ACC112 (cell line): ENCODE results near the gene TEAD2.

ENCODE experiments used
- H2AFZ ChIP-seq: fragments of 200-600 bp; sonication (generic); one replicate; pipeline ENCODE4 v1.6.0; 2017; ENCODE audit warnings: antibody characterized with exemption, low read length; ENCODE audit not compliant: unreplicated experiment
- H3K27ac ChIP-seq: fragments of 200-600 bp; sonication (generic); 2 replicates; pipeline ENCODE4 v1.5.1; 2014; ENCODE audit warnings: low read depth, mild to moderate bottlenecking, antibody characterized with exemption, low read length, moderate library complexity
- H3K27me3 ChIP-seq: fragments of 200-600 bp; sonication (generic); 2 replicates; pipeline ENCODE4 v1.6.1; 2014; ENCODE audit warnings: mild to moderate bottlenecking, antibody characterized with exemption, low read length, moderate library complexity, mixed read lengths; ENCODE audit not compliant: insufficient read depth
- H3K36me3 ChIP-seq: fragments of 200-600 bp; sonication (generic); 2 replicates; pipeline ENCODE4 v1.6.1; 2016; ENCODE audit warnings: mild to moderate bottlenecking, antibody characterized with exemption, low read length, moderate library complexity, mixed read lengths; ENCODE audit not compliant: insufficient read depth
- H3K4me1 ChIP-seq: fragments of 200-600 bp; sonication (generic); one replicate; pipeline ENCODE4 v1.6.1; 2016; ENCODE audit warnings: low read length, mixed read lengths; ENCODE audit not compliant: insufficient read depth, unreplicated experiment, control insufficient read depth
- H3K4me3 ChIP-seq: fragments of 200-600 bp; sonication (generic); 2 replicates; pipeline ENCODE4 v1.5.1; 2014; ENCODE audit warnings: mild to moderate bottlenecking, low read depth, low read length
- H3K79me2 ChIP-seq: fragments of 200-600 bp; sonication (generic); one replicate; pipeline ENCODE4 v1.6.0; 2016; ENCODE audit warnings: low read length; ENCODE audit not compliant: control insufficient read depth, unreplicated experiment, insufficient read depth

Gene TEAD2

DNA sequence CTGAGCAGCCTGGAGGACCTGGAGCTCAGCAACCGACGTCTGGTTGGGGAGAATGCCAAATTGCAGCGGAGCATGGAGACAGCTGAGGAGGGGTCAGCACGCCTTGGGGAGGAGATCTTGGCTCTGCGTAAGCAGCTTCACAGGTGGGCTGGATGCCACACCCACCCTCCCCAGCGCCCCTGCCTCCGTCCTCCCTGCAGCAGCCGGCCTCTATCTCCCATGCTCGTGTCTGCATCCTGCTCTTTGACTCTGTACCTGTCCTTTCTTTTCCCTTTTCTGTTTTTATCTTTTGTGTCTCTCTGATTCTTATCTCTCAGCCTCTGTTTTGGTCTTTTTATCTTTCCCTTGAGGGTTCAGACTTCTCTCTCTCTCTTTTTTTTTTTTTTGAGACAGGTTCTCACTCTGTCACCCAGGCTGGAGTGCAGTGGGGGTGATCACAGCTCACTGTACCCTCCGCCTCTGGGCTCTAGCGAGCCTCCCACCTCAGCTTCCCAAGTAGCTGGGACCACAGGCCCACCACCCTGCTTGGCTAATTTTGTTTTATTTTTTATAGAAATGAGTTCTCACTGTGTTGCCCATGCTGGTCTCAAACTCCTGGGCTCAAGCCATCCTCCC, 35.9 kb upstream of the TEAD2 start:
- H3K4me1 ChIP-seq: no peaks in the 10 kb centered on the region
- H3K27me3 ChIP-seq: no peaks in the 10 kb centered on the region
- H3K79me2 ChIP-seq: no peaks in the 10 kb centered on the region
- H3K36me3 ChIP-seq: no peaks in the 10 kb centered on the region
- H2AFZ ChIP-seq: no peak overlapping the region
- no peak overlapping the region for H3K4me3 ChIP-seq
- H3K27ac ChIP-seq: no peak overlapping the region

GRCh38 chr19:49396738-49397505, 34.7 kb upstream of the TEAD2 start:
- Histone ChIP-seq H3K27ac (no peak overlapping the region), H3K27me3 (no peaks in the 10 kb centered on the region), H3K79me2 (no peaks in the 10 kb centered on the region), H3K4me1 (no peaks in the 10 kb centered on the region), H2AFZ (no peak overlapping the region), H3K4me3 (no peak overlapping the region), H3K36me3 (no peaks in the 10 kb centered on the region)

DNA sequence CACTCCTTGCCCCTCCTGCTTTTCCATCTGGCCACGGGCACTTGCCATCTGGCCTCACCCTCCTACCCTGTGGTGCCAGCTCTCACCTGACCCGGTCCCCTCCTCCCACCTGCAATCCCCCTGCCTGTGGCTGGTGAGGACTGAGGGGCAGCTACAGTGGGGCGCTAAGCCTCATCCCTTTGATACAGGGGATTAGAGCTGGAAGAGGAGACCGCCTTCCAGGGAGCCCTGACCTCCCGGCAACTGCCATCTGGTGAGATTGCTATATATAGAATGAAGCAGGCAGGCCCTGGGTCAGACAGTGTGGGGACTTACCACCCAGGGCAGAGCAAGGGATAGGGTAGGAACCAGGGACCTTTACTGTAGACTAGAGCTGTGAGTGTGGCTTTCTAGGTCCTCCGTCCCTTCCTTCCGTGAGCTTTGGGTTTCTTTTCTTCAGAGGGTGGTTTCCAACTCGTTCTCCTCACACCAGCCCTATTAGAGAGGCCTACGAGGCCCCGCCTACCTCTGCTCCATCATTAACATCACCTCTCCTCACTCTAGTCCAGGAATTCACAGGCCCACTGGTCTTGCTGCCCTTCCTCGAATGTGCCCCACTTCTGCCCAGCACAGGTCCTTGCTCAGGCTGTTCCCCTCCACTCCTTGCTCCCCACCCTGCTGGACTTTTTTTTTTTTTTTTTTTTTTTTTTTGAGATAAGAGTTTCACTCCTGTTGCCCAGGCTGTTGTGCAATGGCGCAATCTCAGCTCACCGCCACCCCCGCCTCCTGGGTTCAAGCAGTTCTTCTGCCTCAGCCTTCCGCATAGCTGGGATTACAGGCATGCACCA, 33.6 kb upstream of the TEAD2 start:
- Histone ChIP-seq H3K36me3 (no peaks in the 10 kb centered on the region), H3K27me3 (no peaks in the 10 kb centered on the region), H2AFZ (no peak overlapping the region)

GRCh38 chr19:49393881-49394280, 31.7 kb upstream of the TEAD2 start:
- Histone ChIP-seq H3K79me2 (no peaks in the 10 kb centered on the region), H3K27ac (no peak overlapping the region), H3K27me3 (no peaks in the 10 kb centered on the region), H3K4me3 (no peak overlapping the region), H2AFZ (no peak overlapping the region), H3K4me1 (no peaks in the 10 kb centered on the region), H3K36me3 (no peaks in the 10 kb centered on the region)

More for the DNA sequence above, 33.6 kb upstream of the TEAD2 start:
- Histone ChIP-seq H3K27ac (no peak overlapping the region), H3K79me2 (no peaks in the 10 kb centered on the region), H3K4me1 (no peaks in the 10 kb centered on the region), H3K4me3 (no peak overlapping the region)

GRCh38 chr19:49391581-49392399, 29.6 kb upstream of the TEAD2 start:
- Histone ChIP-seq H2AFZ (no peak overlapping the region), H3K4me3 (no peak overlapping the region), H3K36me3 (no peaks in the 10 kb centered on the region), H3K4me1 (no peaks in the 10 kb centered on the region), H3K27me3 (no peaks in the 10 kb centered on the region), H3K27ac (no peak overlapping the region), H3K79me2 (no peaks in the 10 kb centered on the region)

- Histone ChIP-seq H3K27me3 (no peaks in the 10 kb centered on the region), H3K27ac (no peak overlapping the region), H2AFZ (no peak overlapping the region), H3K36me3 (no peaks in the 10 kb centered on the region), H3K79me2 (no peaks in the 10 kb centered on the region), H3K4me3 (no peak overlapping the region), H3K4me1 (no peaks in the 10 kb centered on the region)
Observed at GRCh38 chr19:49390929-49391359, 28.7 kb upstream of the TEAD2 start.

GRCh38 chr19:49390131-49390928, 28.1 kb upstream of the TEAD2 start:
- Histone ChIP-seq H3K27ac (no peak overlapping the region), H2AFZ (no peak overlapping the region), H3K79me2 (no peaks in the 10 kb centered on the region), H3K4me1 (no peaks in the 10 kb centered on the region), H3K27me3 (no peaks in the 10 kb centered on the region), H3K36me3 (no peaks in the 10 kb centered on the region), H3K4me3 (no peak overlapping the region)

- Histone ChIP-seq H3K4me1 (no peaks in the 10 kb centered on the region), H3K79me2 (no peaks in the 10 kb centered on the region), H3K36me3 (no peaks in the 10 kb centered on the region), H3K27me3 (no peaks in the 10 kb centered on the region), H3K27ac (no peak overlapping the region), H3K4me3 (no peak overlapping the region), H2AFZ (no peak overlapping the region)
Observed at GRCh38 chr19:49389406-49389805, 27.2 kb upstream of the TEAD2 start.

DNA sequence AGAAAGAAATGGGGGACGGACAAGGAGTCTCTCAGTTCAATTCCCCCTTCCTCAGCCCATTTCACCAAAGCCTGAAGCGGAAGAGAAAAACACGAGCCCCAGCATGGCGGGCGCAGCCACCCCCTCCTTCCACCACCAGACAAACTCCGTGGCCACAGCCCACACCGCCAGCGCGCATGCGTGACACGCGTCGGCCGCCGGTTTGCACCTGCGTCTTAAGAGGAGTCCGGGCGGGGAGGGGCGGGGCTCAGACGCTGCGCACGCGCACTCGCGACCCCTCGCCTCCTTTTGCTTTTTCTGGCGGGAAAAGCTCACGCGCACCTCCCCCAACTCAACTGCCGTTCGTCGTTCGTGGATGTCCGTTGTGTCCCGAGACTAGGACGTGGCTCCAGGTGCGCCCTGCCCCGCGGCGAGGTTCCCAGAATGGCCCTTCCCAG, 25.7 kb upstream of the TEAD2 start, which contains the start of gene KASH5:
TSS of gene KASH5 (plus strand) at position 314 of the 437 bp plus-strand sequence. CDS start 2,635 bp downstream, outside the sequence.
- Histone ChIP-seq H2AFZ (no peak within 1 kb of the TSS), H3K27ac (no peak within 1 kb of the TSS), H3K4me3 (no peak within 1 kb of the TSS)

More for the DNA sequence above, 25.7 kb upstream of the TEAD2 start, which contains the start of gene KASH5:
- no peaks in the 10 kb centered on the region for H3K79me2 ChIP-seq
- H3K27me3 ChIP-seq: no peaks in the 10 kb centered on the region
- no peaks in the 10 kb centered on the region for H3K36me3 ChIP-seq
- no peaks in the 10 kb centered on the region for H3K4me1 ChIP-seq
